GM18858 (cell line): Measurements from ENCODE around the gene RAB6B.

ENCODE experiments used
- ATAC-seq: cut with Tn5 transposase; IDR thresholded peaks from one replicate; pipeline ENCODE4 v1.9.1; 2021; ENCODE audit not compliant: unreplicated experiment

RAB6B gene

GRCh38 chr3:133881939-133882825 is 13.5 kb downstream of the RAB6B start:
- no peak for ATAC-seq

- ATAC-seq, result no peak
These were observed 14.2 kb downstream of the RAB6B start for GRCh38 chr3:133881492-133881891.

GRCh38 chr3:133880886-133881455 is 14.7 kb downstream of the RAB6B start:
- ATAC-seq, result no peak

- ATAC-seq, result no peak
These were observed 15.4 kb downstream of the RAB6B start for GRCh38 chr3:133880287-133880686.

GRCh38 chr3:133878518-133878917 is 17.2 kb downstream of the RAB6B start:
- ATAC-seq, result no peak

- ATAC-seq, result no peak
These were observed 18.5 kb downstream of the RAB6B start for GRCh38 chr3:133877221-133877620.

- ATAC-seq, result no peak
These were observed 20.8 kb downstream of the RAB6B start for GRCh38 chr3:133874761-133875438.

- no peak for ATAC-seq
These were observed 21.3 kb downstream of the RAB6B start for GRCh38 chr3:133874344-133874743.

GRCh38 chr3:133872781-133873180 is 22.9 kb downstream of the RAB6B start:
- no peak for ATAC-seq

- no peak for ATAC-seq
These were observed 23.5 kb downstream of the RAB6B start for GRCh38 chr3:133872161-133872560.

GRCh38 chr3:133871368-133872090 is 24.2 kb downstream of the RAB6B start:
- no peak for ATAC-seq

GRCh38 chr3:133870822-133871221 is 24.9 kb downstream of the RAB6B start:
- ATAC-seq, result no peak

- ATAC-seq, result no peak
These were observed 26.1 kb downstream of the RAB6B start for GRCh38 chr3:133869586-133869985.

GRCh38 chr3:133868758-133869475 is 26.8 kb downstream of the RAB6B start:
- ATAC-seq, result no peak

- no peak for ATAC-seq
These were observed 27.5 kb downstream of the RAB6B start for GRCh38 chr3:133868186-133868585.

- ATAC-seq, result no peak
These were observed 29.5 kb downstream of the RAB6B start for GRCh38 chr3:133866141-133866540.

GRCh38 chr3:133865136-133865855 is 30.4 kb downstream of the RAB6B start:
- ATAC-seq, result no peak

GRCh38 chr3:133864616-133865015 is 31.1 kb downstream of the RAB6B start:
- ATAC-seq, result no peak

GRCh38 chr3:133863911-133864310 is 31.8 kb downstream of the RAB6B start:
- no peak for ATAC-seq

GRCh38 chr3:133862161-133862560 is 33.5 kb downstream of the RAB6B start:
- ATAC-seq, result no peak
